Embryonic facial prominence (tissue), 1 donor: ENCODE data around the gene CCDC51.
"Not testable (repeated sequence)": the region's sequence is repeated elsewhere in the genome, so short reads cannot be mapped to it uniquely, and the experiment has no call there.

ENCODE experiments used
- DNase-seq: peaks from one replicate; pipeline ENCODE4 v3.0.0-alpha.2; 2016; ENCODE audit errors: extremely low spot score

The CCDC51 gene

DNA sequence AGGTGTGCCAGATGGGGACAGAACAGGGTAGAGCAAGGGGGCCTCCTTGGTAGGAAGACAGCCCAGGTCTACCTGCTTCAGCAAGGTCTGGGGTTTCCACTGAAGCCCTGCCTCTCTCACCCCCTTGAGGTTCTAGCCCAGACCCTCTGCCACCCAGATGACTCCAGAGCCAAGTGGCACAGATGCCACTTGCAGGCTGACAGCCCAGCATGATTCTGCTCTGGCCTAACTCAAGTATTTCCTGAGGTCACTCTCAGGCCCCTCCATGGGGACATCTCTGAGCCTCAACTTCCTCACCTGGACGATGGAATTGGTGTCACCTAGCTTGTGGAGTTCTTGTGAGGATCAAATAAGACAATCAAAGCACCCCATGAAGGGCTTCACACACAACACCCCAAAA lies 33.9 kb downstream of the CCDC51 start:
- DNase-seq: no peak

DNA sequence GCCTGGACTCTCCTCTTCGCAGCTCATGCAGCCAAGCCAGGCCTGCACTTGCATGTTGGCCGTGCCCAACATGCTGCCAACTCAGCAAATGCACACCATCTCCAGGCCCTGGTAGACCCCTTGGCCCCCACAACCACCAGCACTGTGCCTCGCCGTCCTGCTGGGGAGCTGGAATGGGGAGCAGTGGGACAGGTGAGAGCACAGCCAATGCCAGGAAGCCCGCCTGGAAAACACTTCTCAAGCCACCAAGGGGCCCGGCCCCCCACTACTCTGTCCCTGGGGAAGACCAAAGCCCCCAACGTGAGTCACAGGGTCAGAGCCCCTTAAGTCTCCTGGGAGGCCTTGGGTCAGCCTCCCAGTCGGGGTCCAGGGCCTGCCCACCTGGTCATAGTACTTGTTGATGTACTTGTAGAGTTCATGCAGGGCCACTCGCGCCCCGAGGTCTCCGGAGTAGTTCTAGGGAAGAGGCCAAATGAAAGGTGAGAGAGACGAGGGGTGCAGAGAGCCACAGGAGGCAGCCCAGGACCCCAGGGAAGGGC lies 34.5 kb downstream of the CCDC51 start:
- no peak for DNase-seq

DNA sequence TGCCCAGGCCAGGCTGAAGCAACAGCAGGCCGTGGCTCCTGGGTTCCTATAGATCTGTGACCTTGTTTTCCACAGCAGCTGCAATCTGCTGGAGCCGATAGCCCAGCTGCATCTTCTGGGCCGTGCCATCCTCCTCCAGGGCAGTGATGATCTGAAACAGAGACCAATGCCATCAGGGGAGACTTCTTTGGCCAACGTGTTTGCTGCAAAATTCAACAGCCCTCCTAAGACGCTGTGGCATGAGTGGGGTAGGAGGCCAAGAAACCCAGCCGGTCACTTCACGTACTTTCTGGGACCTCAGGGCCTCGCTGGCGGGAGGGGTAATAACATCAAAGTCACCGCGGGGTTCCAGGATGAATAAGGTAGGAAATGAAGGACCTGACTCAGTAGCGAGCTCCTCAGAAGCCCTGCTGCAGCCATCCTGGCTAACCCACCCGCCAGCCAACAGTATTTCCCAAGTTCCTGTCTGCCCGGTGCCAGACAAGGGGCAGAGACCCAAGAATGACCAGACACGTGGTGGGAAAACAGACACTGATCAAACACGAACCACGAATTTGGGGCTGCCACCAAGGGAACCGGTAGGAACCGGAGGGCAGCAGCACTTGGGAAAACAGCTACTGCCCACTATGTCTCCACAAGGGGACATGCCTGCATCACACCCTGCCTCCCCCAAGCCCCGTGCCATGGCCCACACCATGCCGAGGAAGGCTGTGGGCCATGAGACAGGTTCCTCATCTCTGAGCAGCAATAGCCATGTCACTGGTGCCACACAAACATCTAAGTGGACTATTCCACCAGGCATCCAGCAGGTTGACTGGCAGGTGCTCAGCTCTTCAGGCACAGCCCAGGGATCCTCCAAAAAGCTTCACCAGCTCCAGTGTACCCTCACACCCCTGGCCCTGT lies 35.2 kb downstream of the CCDC51 start:
- no peak for DNase-seq

DNA sequence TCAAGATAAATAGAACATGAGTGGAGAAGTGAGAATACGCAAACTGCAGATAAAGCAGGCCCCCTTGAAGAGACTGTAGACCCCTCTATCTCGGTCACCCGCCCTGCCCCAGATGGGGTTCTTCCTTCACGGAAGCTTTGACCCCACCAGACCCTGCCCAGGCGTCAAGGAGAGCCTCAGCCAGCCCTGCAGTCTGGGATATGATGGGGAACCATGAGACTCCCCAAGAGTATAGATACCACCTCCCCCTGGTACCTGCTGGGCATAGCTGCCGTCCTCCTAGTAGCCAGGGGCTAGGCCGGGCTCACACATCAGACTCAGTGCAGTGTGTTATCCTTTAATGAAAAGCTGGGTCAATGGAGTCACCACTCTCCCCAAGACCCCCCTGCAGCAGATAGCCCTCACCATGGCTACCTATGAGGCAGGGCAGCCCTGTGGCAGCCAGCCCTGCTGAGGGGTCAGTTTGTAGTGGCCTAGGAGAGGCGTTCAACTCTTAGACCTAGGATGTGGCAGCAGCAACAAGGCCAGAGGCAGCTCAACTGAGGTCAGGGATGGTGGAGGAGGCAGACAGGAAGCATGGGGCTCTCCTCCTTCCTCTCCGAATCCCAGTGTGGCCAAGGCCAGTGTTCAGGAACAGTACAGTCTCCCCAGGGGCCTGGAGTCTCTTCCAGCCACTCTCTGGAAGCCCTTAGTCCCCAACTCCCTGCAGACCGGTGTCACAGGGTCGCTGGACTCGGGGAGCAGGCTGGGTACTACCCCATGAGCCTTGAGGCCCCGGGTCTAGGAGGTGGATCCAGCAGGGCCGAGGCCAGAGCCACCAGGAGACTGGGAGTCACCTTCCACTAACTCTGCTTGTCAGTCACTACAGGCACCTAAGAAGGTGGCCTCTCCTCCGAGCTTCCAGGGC lies 36.1 kb downstream of the CCDC51 start:
- DNase-seq: no peak

DNA sequence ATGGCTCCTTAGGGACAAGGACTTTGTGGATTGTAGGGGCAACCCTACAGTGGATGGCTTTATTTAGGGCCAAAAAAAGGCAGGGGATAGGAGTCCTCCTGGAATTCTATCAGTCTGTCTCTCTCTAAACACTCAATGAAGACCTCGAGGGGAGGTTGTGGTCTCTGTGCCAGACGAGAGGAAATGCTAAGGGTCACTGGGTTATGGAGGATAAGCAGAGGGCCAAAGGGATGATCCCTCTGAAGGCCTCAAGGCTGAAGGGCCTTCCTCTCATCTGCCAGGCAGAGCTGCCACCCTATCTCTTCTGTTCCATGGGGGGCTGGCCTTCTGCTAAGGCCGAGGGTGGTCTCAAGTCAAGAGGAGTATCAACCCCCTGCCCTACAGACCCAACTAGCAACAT lies 37.0 kb downstream of the CCDC51 start:
- DNase-seq: no peak

DNA sequence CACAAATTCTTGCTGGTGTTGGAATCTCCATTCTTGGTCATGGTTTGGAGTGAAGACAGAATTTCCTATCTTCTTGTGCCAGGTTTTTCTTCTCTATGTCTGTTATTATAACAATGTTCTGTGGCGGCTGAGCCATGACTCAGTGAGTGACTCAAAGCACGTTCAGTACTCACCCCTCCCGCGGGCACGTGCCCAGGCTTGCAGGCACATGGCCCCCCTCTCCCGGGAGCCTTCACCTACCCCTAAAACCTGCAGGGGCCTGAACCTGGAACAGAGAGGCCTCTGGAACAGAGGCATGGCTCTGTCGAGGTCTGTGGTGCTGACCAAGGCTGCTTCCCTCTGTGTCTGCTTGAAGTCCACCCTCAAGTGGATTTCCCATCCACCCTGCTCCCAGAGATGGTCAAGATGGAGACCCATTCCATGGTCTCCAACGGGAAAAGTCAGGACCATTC lies 37.6 kb downstream of the CCDC51 start:
- no peak for DNase-seq

DNA sequence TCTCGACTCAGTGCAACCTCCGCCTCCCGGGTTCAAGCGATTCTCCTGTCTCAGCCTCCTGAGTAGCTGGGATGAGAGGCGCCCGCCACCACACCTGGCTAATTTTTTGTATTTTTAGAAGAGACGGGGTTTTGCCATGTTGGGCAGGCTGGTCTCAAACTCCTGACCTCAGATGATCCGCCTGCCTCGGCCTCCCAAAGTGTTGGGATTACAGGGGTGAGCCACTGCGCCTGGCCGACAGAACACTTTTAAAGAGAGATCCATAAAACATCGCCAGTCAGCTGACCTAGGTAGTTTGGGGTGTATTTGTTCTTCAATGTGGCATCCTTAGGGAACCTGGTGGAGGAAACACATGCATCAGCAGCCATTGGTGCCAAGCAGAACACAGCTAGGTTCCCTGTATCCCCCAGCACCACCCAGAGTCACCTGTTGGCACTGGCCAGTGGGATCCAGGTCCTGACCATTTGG lies 38.5 kb downstream of the CCDC51 start:
- not testable (repeated sequence) for DNase-seq

DNA sequence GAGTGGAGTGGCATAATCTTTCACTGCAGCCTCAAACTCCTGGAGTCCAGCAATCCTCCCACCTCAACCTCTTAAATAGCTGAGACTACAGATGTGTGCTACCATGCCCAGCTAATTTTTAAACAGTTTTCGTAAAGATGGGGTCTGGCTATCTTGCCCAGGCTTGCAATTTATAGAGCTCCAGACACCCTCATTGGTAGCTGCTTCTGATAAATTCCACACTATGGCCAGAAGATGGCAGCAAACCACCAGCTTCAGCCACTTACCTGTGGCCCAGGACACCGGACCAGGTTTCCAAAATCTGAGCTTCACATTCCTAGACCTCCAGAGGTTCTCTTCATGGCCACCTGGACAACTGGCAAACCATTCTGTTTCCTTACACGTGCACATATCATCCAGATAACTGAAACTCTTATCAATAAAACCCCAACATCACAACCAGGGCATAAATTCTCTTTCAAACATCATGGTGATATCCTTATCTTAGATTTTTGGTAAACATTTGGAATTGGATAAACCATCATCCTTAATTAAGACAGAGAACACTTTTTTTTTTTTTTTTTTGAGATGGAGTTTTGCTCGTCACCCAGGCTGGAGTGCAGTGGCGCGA lies 39.0 kb downstream of the CCDC51 start:
- DNase-seq: peak; percentile 13

DNA sequence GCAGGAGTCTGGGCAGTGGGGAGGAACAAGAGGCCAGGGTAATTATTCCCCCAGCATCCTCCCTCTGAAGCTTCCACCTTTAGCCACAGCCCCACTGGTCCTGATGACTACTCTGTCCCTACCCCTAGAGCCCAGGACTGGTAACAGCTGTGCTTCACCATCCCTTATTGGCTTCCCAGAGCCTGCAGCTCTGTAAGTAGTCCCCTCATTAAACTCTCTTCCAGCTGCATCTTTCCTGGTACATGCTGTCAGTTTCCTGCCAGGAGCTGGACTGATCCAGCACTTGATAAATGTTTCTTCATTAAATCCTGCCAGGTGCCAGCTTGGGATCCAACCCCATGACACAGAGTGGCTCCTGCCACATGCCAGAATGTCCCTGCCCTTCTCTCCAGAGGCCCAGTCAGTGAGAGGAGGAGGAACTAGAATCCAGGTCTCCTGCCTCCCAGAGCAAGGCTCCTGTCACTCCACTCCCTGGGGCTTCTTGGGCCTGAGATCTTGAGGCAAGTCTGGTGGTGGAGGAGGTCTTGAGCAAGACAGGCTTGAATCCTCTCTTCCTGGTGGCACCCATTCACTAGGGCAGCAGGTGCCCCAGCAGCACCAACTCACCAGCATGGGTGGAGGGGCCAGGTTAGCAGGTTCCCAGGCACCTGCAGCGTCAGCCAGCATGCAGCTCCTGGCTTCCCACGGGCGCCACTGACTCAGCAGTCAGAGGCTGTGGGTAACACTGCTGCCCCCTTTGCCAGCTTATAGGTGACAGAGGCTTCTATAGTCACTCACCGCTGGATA lies 40.3 kb downstream of the CCDC51 start:
- DNase-seq: no peak

DNA sequence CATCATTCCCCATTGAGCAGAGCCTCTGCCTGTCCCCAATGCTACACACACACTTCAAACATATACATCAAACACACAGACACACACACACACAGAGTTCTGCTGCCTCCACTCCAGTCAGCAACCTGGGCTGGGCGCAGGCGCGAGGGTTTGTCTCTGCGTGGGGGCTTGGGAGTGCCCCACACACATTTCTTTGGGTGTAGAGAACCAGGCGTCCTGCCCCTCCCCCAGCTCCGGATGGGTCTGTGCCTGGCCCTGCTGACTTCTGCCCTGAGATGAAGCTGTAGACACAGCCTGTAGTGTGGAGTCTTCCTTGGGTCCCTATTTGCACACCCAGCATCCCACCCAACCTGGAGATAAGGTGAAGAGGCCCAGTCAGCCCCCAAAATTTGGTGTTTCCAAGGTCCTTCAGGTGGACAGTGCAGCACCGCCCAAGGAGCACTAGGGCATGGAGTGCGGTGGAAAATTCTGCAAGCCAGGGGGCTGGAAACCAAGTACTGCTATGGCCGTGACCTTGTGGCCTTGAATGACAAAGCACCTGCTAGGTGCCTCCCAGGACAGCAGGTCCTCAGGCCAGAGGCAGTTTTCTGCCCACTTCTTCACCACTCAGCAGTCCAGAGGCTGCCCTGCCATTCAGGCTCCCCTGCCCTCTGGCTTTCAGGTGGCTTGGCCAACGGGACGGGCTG lies 41.1 kb downstream of the CCDC51 start:
- no peak for DNase-seq

DNA sequence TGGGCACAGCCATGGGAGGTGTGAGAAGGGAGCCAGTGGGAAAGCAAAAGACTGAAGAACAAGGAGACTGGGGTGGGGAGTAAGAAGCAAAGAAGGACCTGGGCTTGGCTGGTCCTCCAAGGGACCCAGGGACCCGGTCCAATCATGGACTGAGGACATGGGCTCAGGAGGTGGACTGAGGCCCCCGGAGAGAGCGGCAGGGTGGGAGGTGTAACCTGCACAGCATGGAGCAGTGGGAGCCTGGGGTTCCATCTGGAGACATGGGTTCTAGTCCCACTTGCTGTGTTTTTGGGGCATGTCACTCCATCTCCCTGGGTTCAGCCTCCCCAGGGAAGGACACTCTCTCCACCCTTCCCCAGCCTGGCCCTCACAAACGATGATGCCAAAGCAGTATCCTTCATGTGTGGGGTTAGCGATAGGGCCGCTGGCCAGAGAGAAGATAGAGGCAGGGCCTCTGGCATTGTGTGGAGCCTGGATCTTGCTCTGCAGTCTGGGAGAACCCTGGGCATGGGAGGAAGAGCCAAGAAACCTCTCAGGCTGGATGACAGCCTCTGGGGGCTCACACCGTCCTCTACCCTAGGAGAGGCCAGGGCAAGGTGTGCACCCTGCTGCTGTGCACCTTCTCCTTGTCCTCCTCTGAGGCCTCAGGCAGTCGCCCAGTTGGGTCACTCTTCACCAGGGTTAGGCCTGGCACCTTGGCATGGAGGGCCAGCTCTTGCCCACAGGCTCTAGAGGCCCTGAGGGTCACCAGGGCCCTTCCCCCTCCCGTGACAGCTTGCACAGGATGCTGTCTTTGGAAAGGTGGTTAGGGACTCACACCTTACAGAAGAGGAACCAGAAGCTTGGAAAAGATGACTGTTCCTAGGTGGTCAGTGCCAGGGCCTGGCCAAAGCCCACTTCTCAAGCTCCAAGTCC lies 41.9 kb downstream of the CCDC51 start:
- no peak for DNase-seq

DNA sequence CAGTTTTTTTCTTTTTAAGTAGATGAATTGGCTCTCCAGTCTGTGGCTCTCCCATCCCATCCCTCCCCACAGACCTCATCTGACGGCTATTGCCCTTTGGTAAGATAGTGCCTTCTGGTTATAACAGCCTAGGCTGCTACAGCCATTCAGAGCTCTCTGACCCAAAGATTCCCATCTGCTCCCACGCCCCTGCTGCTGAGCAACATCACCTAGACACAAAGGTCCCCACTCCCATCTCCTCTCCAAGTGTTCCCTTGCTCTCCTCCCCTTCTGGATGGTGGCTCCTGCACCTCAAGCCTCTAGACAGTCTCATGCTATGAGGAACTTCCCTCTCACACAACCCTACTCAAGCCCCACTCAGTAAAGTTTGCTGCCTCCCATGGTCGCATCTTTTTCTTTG lies 44.2 kb downstream of the CCDC51 start:
- no peak for DNase-seq

DNA sequence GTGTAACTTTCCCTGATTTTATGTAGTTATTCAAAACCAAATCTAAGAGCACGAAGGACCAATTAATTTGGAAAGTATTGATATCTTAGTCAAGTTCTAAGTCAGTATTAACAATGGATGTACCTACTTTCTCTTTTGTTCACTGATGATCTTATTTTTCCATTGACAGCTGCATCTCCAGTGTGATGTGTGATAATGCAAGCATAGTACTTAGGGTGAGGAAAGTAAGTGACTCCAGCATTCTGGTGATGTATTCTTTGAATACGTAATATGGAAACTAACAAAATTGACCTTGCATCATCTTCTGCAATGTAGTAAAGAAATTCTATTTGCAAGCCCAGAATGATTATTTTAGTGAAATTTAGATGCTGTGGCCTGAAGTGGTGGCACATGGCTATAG lies 45.5 kb downstream of the CCDC51 start:
- no peak for DNase-seq

DNA sequence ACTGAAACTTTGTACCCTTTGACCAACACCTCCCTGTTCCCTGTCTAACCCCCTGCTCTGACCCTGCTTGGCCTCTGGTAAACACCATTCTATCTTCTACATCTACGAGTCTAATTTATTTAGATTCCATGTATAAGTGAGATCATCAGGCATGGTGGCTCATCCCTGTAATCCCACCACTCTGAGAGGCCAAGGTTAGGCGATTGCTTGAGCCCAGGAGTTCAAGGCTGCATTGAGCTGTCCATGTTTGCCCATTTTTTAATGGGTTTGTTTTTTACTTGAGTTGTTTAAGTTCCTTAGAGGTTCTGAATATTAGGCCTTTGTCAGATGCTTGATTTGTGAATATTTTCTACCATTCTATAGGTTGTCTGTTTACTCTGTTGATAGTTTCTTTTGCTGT lies 51.0 kb downstream of the CCDC51 start:
- DNase-seq: no peak

DNA sequence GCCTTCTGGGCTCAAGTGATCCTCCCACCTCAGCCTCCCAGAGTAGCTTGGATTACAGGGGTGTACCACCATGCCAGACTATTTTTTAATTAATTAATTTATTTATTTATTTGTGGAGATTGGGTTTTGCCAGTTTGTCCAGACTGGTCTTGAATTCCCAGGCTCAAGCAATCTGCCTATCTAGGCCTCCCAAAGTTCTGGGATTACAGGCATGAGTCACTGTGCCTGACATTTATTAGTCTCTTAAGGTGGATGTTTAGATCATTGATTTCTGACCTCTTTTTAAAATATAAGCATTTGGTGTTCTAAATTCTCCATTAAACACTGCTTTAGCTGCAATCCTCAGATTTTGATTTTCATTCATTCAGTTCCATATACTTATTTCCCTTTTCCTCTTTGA lies 52.3 kb downstream of the CCDC51 start:
- DNase-seq: no peak
